Raji (cell line): ENCODE data around the gene OR5B21.

ENCODE experiments used
- POLR2A ChIP-seq: IDR thresholded peaks from 2 replicates; pipeline ENCODE4 v1.6.1; 2011; ENCODE audit warnings: low read depth, low read length, control low read depth; ENCODE audit not compliant: insufficient read depth

The OR5B21 gene

GRCh38 chr11:58508005-58508404 lies at the start of gene OR5B21:
TSS of gene OR5B21 (minus strand) at chr11:58508105. CDS start at chr11:58508105, 0 bp downstream.
- no peak for TF ChIP-seq POLR2A

GRCh38 chr11:58549644-58550043 lies 41.7 kb upstream of the OR5B21 start:
- no peak for TF ChIP-seq POLR2A

- no peak for TF ChIP-seq POLR2A
Measured at GRCh38 chr11:58546841-58547240, 38.9 kb upstream of the OR5B21 start.

GRCh38 chr11:58531865-58532341 lies 24.0 kb upstream of the OR5B21 start:
- no peak for TF ChIP-seq POLR2A

GRCh38 chr11:58530236-58530635 lies 22.3 kb upstream of the OR5B21 start:
- TF ChIP-seq POLR2A: no peak

GRCh38 chr11:58527429-58527828 lies 19.5 kb upstream of the OR5B21 start:
- no peak for TF ChIP-seq POLR2A

GRCh38 chr11:58526721-58527120 lies 18.8 kb upstream of the OR5B21 start:
- TF ChIP-seq POLR2A: no peak

GRCh38 chr11:58525037-58525614 lies 17.2 kb upstream of the OR5B21 start:
- TF ChIP-seq POLR2A: no peak

GRCh38 chr11:58524232-58525036 lies 16.5 kb upstream of the OR5B21 start:
- TF ChIP-seq POLR2A: no peak

- TF ChIP-seq POLR2A: no peak
Measured at GRCh38 chr11:58513747-58514367, 6.0 kb upstream of the OR5B21 start.

- TF ChIP-seq POLR2A: no peak
Measured at GRCh38 chr11:58511636-58512035, 3.7 kb upstream of the OR5B21 start.

- TF ChIP-seq POLR2A: no peak
Measured at GRCh38 chr11:58509748-58510147, 1.8 kb upstream of the OR5B21 start.

GRCh38 chr11:58508814-58509213 lies 909 bp upstream of the OR5B21 start:
- no peak for TF ChIP-seq POLR2A

- no peak for TF ChIP-seq POLR2A
Measured at GRCh38 chr11:58507355-58507754, 550 bp downstream of the OR5B21 start.

- TF ChIP-seq POLR2A: no peak
Measured at GRCh38 chr11:58506935-58507334, 970 bp downstream of the OR5B21 start.

- TF ChIP-seq POLR2A: no peak
Measured at GRCh38 chr11:58505849-58506248, 2.1 kb downstream of the OR5B21 start.
